Activated CD8-positive, alpha-beta memory T cell treated with anti-CD3 and anti-CD28 coated beads, Interleukin-2, amount 50 U/mL, for 24 hours (primary cell): ENCODE data around the gene SLC10A6.

Experiments
- DNase-seq: peaks from one replicate; pipeline ENCODE4 v3.0.0-alpha.2; 2020; ENCODE audit errors: extremely low read depth

The SLC10A6 gene

GRCh38 chr4:86775061-86775460, 74.1 kb downstream of the SLC10A6 start:
- DNase-seq: no peak
